MCF 10A (cell line): Measurements from ENCODE around the gene UHRF1. TPM values are rescaled to one million over a fixed set of nuclear protein-coding genes. Genes with fewer than 3 reads are reported as not detected.

Experiments used
- BruUV-seq: library from RNA; stranded (reverse); fragments of 400-500 nt; replicated peaks from 2 replicates; lab custom pipeline; 2021; lab: Mats Ljungman, UMichigan
- CTCF ChIA-PET: fragments of 300-600 bp; sonication (Branson Sonifier 250); formaldehyde crosslinking; extraction: SDS; loops from one replicate; lab custom pipeline; 2021; ENCODE audit warnings: antibody characterized with exemption, inconsistent platforms; lab: Yijun Ruan, JAX
- POLR2A ChIA-PET: fragments of 300-600, 350-650 bp; sonication (Branson Sonifier 250); formaldehyde crosslinking; extraction: SDS; loops from one replicate; lab custom pipeline; 2020; ENCODE audit warnings: antibody characterized with exemption, inconsistent platforms; lab: Yijun Ruan, JAX
- DNase-seq: peaks from one replicate; pipeline ENCODE4 v3.0.0-alpha.2; 2018; ENCODE audit not compliant: unreplicated experiment
- H3K27ac Mint-ChIP-seq: one replicate; pipeline ENCODE4 v1.8.0; 2022; ENCODE audit warnings: mild to moderate bottlenecking, low read depth, mixed read lengths; ENCODE audit not compliant: unreplicated experiment
- H3K27me3 Mint-ChIP-seq: one replicate; pipeline ENCODE4 v1.8.0; 2022; ENCODE audit warnings: mixed read lengths; ENCODE audit not compliant: insufficient read depth, unreplicated experiment
- H3K36me3 Mint-ChIP-seq: one replicate; pipeline ENCODE4 v1.8.0; 2022; ENCODE audit warnings: mild to moderate bottlenecking, moderate library complexity, mixed read lengths; ENCODE audit not compliant: insufficient read depth, unreplicated experiment
- H3K4me1 Mint-ChIP-seq: one replicate; pipeline ENCODE4 v1.8.0; 2022; ENCODE audit warnings: mixed read lengths; ENCODE audit not compliant: insufficient read depth, unreplicated experiment
- H3K4me3 Mint-ChIP-seq: one replicate; pipeline ENCODE4 v1.8.0; 2022; ENCODE audit warnings: mild to moderate bottlenecking, moderate library complexity, mixed read lengths; ENCODE audit not compliant: unreplicated experiment
- H3K9me3 Mint-ChIP-seq: one replicate; pipeline ENCODE4 v1.8.0; 2022; ENCODE audit warnings: mixed read lengths; ENCODE audit not compliant: unreplicated experiment
- intact Hi-C: fragments of 100-400 bp; cut with micrococcal nuclease; formaldehyde crosslinking; loops from 2 replicates; pipeline ENCODE4 v1.14.1; 2022
- total RNA-seq: library from RNA; stranded (reverse); gene quantifications from 2 replicates; pipeline ENCODE4 v1.2.3, GENCODE V29; 2022
- TF ChIP-seq, protein P1 (sequence below): fragments of 200-600 bp; IDR thresholded peaks from one replicate; pipeline ENCODE4 v1.8.0; 2022; ENCODE audit warnings: antibody characterized with exemption, mild to moderate bottlenecking; ENCODE audit not compliant: unreplicated experiment

The UHRF1 gene
- total RNA-seq, 1 experiment from 2014 or later, result 16.0 TPM

DNA sequence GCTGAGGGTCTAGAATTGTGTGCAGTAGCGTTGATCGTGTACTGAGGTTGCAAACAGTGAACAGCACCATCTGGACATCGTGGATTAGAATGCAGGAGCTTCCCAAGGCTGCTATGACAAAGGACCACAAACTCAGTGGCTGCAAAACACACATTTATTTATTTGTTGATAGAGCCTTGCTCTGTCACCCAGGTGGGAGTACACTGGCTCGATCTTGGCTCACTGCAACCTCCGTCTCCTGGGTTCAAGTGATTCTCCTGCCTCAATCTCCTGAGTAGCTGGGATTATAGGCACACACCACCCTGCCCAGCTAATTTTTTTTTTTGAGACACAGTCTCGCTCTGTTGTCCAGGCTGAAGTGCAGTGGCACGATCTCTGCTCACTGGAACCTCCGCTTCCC is 2.3 kb upstream of the UHRF1 start:
- BruUV-seq, result no TSS peak
- CTCF ChIA-PET, result interaction anchor here (0.6 to 2.5 kb wide), 3 partner anchors 34 to 693 kb away, joined by 3 to 13 read pairs (median 3); no protein-coding TSS in a partner anchor
- H3K4me3 Mint-ChIP-seq, result no peak overlapping the region

GRCh38 chr19:4908360-4908759 is 941 bp upstream of the UHRF1 start:
- CTCF ChIA-PET, result interaction anchor here (0.6 to 0.7 kb wide), 2 partner anchors 65 to 93 kb away, joined by 3 read pairs; no protein-coding TSS in a partner anchor
- TF ChIP-seq, protein P1, sequence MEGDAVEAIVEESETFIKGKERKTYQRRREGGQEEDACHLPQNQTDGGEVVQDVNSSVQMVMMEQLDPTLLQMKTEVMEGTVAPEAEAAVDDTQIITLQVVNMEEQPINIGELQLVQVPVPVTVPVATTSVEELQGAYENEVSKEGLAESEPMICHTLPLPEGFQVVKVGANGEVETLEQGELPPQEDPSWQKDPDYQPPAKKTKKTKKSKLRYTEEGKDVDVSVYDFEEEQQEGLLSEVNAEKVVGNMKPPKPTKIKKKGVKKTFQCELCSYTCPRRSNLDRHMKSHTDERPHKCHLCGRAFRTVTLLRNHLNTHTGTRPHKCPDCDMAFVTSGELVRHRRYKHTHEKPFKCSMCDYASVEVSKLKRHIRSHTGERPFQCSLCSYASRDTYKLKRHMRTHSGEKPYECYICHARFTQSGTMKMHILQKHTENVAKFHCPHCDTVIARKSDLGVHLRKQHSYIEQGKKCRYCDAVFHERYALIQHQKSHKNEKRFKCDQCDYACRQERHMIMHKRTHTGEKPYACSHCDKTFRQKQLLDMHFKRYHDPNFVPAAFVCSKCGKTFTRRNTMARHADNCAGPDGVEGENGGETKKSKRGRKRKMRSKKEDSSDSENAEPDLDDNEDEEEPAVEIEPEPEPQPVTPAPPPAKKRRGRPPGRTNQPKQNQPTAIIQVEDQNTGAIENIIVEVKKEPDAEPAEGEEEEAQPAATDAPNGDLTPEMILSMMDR, result no peak
- BruUV-seq, result no TSS peak

More for the DNA sequence above, 2.3 kb upstream of the UHRF1 start:
- DNase-seq, result no peak
- Mint-ChIP-seq H3K27me3 (no peaks in the 10 kb centered on the region), H3K9me3 (no peaks in the 10 kb centered on the region), H3K4me1 (peaks cover 6% of the 10 kb centered on the region), H3K36me3 (no peaks in the 10 kb centered on the region), H3K27ac (no peak overlapping the region)
- TF ChIP-seq, protein P1, result no peak
- POLR2A ChIA-PET, result interaction anchor here (0.7 kb wide), 1 partner anchor 53 kb away, joined by 3 read pairs; no protein-coding TSS in a partner anchor
- intact Hi-C loops, result no loop called here

GRCh38 chr19:4908781-4909155 is 533 bp upstream of the UHRF1 start:
- CTCF ChIA-PET, result no interaction called here
- H3K36me3 Mint-ChIP-seq, result no peaks in the 10 kb centered on the region
- no peaks in the 10 kb centered on the region for H3K9me3 Mint-ChIP-seq
- peak overlapping the region; percentile 65 for H3K4me3 Mint-ChIP-seq
- intact Hi-C loops, result no loop called here
- TF ChIP-seq, protein P1, result no peak
- H3K4me1 Mint-ChIP-seq, result peaks cover 15% of the 10 kb centered on the region
- no peak overlapping the region for H3K27ac Mint-ChIP-seq
- DNase-seq, result no peak
- H3K27me3 Mint-ChIP-seq, result no peaks in the 10 kb centered on the region
- POLR2A ChIA-PET, result interaction anchor here (0.9 to 1.3 kb wide), 3 partner anchors 12 to 117 kb away, joined by 3 to 5 read pairs (median 3); partner anchors contain the start of gene FEM1A
- no TSS peak for BruUV-seq

More at GRCh38 chr19:4908360-4908759, 941 bp upstream of the UHRF1 start:
- Mint-ChIP-seq H3K27me3 (no peaks in the 10 kb centered on the region), H3K4me3 (peak overlapping the region; percentile 65), H3K27ac (no peak overlapping the region), H3K36me3 (no peaks in the 10 kb centered on the region), H3K9me3 (no peaks in the 10 kb centered on the region), H3K4me1 (peaks cover 15% of the 10 kb centered on the region)
- DNase-seq, result no peak
- intact Hi-C loops, result no loop called here
- POLR2A ChIA-PET, result interaction anchor here (0.9 to 1.0 kb wide), 2 partner anchors 12 to 117 kb away, joined by 3 read pairs; partner anchors contain the start of gene FEM1A

- no peaks in the 10 kb centered on the region for H3K9me3 Mint-ChIP-seq
- H3K27ac Mint-ChIP-seq, result peak overlapping the region; percentile 85
- POLR2A ChIA-PET, result interaction anchor here (1.1 to 5.8 kb wide), 7 partner anchors 13 to 713 kb away, joined by 3 to 98 read pairs (median 11); partner anchors contain the start of genes DPP9, KDM4B, PLIN3 and SAFB
- peaks cover 5% of the 10 kb centered on the region for H3K36me3 Mint-ChIP-seq
- peak; percentile 95 for DNase-seq
- H3K27me3 Mint-ChIP-seq, result no peaks in the 10 kb centered on the region
- TF ChIP-seq, protein P1, result no peak
- intact Hi-C loops, result loop anchor here (5.0 to 10.0 kb wide), 2 partner anchors 62 to 185 kb away; partner anchors contain the start of gene DPP9
- CTCF ChIA-PET, result interaction anchor here (0.7 to 4.5 kb wide), 7 partner anchors 8 to 106 kb away, joined by 3 to 93 read pairs (median 8); partner anchors contain the start of genes ARRDC5 and PLIN3
- peak overlapping the region; percentile 65 for H3K4me3 Mint-ChIP-seq
- BruUV-seq, result no TSS peak
- peaks cover 25% of the 10 kb centered on the region for H3K4me1 Mint-ChIP-seq
Observed at GRCh38 chr19:4909897-4910593, 744 bp downstream of the UHRF1 start.
